ENCODE data around the gene RNF214.

RNF214 gene

DNA sequence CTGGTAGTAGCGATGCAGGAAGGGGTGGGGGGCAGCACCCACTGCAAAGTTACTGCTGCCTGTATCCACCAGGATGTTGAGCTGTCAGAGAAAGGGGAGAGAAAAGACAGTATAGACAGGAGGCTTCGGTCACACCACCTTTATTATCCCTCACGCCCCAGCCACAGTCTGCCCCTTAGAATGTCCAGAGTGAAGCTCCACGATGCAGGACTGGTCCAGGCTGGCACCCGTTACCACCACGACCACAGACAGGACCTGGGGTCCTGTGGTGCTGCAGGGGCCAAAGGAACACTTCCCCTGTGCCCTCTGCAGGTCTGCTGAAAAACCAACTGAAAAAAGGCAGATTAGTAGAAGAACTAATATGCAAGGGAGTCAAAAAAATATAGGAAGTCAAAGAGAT, 64.4 kb downstream of the RNF214 start:
- Histone ChIP-seq H3K27ac (ENCODE audit: low read depth, low read length) (no peak overlapping the region), H3K9me2 (replicated peaks; ENCODE audit: control insufficient read depth, low read length) (no peaks in the 10 kb centered on the region), H3K79me2 (ENCODE audit: control insufficient read depth, low read length) (no peaks in the 10 kb centered on the region), H3K36me3 (ENCODE audit: control insufficient read depth, low read length) (no peaks in the 10 kb centered on the region), H4K20me1 (ENCODE audit: control insufficient read depth, insufficient read depth, low read depth, low read length) (no peaks in the 10 kb centered on the region), H3K4me3 (ENCODE audit: low read length) (no peak overlapping the region), H3K9me3 (ENCODE audit: control insufficient read depth, insufficient read depth, low read length) (no peaks in the 10 kb centered on the region), H3K27me3 (ENCODE audit: control insufficient read depth, low read length) (0 out of 2 replicates have a peak, but pooled peaks cover 6% of the 10 kb centered on the region), H3K4me1 (ENCODE audit: control insufficient read depth, low read length) (no peaks in the 10 kb centered on the region), H3K4me2 (ENCODE audit: low read length) (no peak overlapping the region), H3F3A (ENCODE audit: control insufficient read depth, insufficient read depth) (no peaks in the 10 kb centered on the region)
- TF ChIP-seq, protein P1, sequence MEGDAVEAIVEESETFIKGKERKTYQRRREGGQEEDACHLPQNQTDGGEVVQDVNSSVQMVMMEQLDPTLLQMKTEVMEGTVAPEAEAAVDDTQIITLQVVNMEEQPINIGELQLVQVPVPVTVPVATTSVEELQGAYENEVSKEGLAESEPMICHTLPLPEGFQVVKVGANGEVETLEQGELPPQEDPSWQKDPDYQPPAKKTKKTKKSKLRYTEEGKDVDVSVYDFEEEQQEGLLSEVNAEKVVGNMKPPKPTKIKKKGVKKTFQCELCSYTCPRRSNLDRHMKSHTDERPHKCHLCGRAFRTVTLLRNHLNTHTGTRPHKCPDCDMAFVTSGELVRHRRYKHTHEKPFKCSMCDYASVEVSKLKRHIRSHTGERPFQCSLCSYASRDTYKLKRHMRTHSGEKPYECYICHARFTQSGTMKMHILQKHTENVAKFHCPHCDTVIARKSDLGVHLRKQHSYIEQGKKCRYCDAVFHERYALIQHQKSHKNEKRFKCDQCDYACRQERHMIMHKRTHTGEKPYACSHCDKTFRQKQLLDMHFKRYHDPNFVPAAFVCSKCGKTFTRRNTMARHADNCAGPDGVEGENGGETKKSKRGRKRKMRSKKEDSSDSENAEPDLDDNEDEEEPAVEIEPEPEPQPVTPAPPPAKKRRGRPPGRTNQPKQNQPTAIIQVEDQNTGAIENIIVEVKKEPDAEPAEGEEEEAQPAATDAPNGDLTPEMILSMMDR (IDR thresholded peaks at IDR 0.05; ENCODE audit: low read depth, low read length, poor library complexity, severe bottlenecking), result no peak
- no peak for TF ChIP-seq EZH2phosphoT487 (IDR thresholded peaks at IDR 0.05; ENCODE audit: borderline replicate concordance, low read length)

DNA sequence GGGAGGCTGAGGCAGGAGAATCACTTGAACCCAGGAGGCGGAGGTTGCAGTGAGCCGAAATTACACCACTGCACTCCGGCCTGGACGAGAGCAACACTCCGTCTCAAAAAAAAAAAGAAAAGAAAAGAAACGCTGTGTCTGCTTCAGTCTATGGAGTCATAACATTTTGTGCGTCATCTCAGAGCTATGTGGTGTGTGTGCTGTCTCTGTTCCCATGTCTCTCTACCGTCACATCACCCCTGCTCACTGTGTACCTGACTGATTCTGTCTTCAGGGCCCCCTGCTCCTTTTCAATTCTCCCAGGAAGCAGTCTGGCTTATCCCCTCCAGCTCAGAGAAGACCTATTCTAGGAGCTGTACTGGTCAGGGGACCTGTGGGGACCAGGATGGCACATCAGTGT, 65.7 kb downstream of the RNF214 start:
- Histone ChIP-seq H3K79me2 (ENCODE audit: control insufficient read depth, low read length) (no peaks in the 10 kb centered on the region), H3K4me2 (ENCODE audit: low read length) (no peak overlapping the region), H3K9me2 (replicated peaks; ENCODE audit: control insufficient read depth, low read length) (no peaks in the 10 kb centered on the region), H3K27me3 (ENCODE audit: control insufficient read depth, low read length) (0 out of 2 replicates have a peak, but pooled peaks cover 6% of the 10 kb centered on the region), H3K4me3 (ENCODE audit: low read length) (no peak overlapping the region), H3K4me1 (ENCODE audit: control insufficient read depth, low read length) (no peaks in the 10 kb centered on the region), H3K27ac (ENCODE audit: low read depth, low read length) (no peak overlapping the region), H3K36me3 (ENCODE audit: control insufficient read depth, low read length) (no peaks in the 10 kb centered on the region), H4K20me1 (ENCODE audit: control insufficient read depth, insufficient read depth, low read depth, low read length) (no peaks in the 10 kb centered on the region), H3K9me3 (ENCODE audit: control insufficient read depth, insufficient read depth, low read length) (no peaks in the 10 kb centered on the region), H3F3A (ENCODE audit: control insufficient read depth, insufficient read depth) (no peaks in the 10 kb centered on the region)
- TF ChIP-seq, protein P1 (IDR thresholded peaks at IDR 0.05; ENCODE audit: low read depth, low read length, poor library complexity, severe bottlenecking), result no peak
- TF ChIP-seq EZH2phosphoT487 (IDR thresholded peaks at IDR 0.05; ENCODE audit: borderline replicate concordance, low read length), result no peak

DNA sequence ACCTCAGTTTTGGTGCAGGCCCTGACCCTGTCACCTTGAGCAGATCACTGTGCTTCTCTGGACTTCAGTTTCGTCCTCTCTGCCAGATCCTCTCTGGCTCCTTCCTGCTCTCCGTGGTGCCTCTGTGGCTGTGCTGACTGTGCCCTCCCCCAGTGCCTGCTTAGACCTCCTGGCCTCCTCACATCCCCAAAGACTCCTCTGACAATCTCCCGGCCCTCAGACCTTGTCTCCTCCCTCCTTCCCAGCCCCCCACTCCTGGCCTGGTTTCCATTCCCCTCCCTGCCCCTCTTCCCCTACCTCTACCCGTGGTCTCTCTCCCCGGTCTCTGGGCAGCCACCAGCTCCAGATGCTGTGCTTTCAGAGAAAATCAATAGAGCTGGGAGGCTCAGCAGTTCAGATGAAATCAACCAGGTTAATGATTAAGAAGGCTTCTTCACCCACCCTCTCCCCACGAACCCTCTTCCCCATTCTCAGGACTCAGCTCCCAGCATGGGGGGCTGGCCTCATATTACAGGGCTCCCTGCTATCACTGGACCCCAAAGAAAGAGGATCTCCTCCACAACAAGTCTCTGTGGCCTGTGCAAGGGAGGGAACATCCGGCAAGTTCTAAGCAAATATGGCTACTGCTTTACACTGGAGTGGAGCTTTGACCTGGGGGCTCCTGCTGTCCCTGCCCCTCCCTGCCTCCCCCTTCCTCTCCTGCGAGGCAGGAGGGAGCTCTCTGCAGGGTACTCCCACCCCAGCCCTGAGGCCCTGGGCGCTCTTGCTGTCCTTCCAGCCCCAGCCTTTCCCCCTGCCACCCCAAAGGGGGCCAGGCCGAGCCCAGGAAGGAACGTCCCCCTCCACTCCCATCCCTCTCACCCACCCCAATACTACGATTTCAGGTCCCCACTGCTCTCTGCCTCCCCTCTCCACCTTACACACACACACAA, 67.1 kb downstream of the RNF214 start:
- Histone ChIP-seq H3K4me2 (ENCODE audit: low read length) (no peak overlapping the region), H3K4me3 (ENCODE audit: low read length) (no peak overlapping the region), H3K9me2 (replicated peaks; ENCODE audit: control insufficient read depth, low read length) (no peaks in the 10 kb centered on the region), H3K27ac (ENCODE audit: low read depth, low read length) (no peak overlapping the region), H3K36me3 (ENCODE audit: control insufficient read depth, low read length) (no peaks in the 10 kb centered on the region), H3K27me3 (ENCODE audit: control insufficient read depth, low read length) (0 out of 2 replicates have a peak, but pooled peaks cover 10% of the 10 kb centered on the region), H3K9me3 (ENCODE audit: control insufficient read depth, insufficient read depth, low read length) (no peaks in the 10 kb centered on the region), H3K79me2 (ENCODE audit: control insufficient read depth, low read length) (no peaks in the 10 kb centered on the region), H3F3A (ENCODE audit: control insufficient read depth, insufficient read depth) (no peaks in the 10 kb centered on the region), H3K4me1 (ENCODE audit: control insufficient read depth, low read length) (no peaks in the 10 kb centered on the region), H4K20me1 (ENCODE audit: control insufficient read depth, insufficient read depth, low read depth, low read length) (no peaks in the 10 kb centered on the region)
- no peak for TF ChIP-seq EZH2phosphoT487 (IDR thresholded peaks at IDR 0.05; ENCODE audit: borderline replicate concordance, low read length)
- TF ChIP-seq, protein P1 (IDR thresholded peaks at IDR 0.05; ENCODE audit: low read depth, low read length, poor library complexity, severe bottlenecking), result no peak
